Lower lobe of right lung (tissue), 2 donors: ENCODE results near the gene ADAMTS12. TPM values are rescaled to one million over a fixed set of nuclear protein-coding genes. Genes with fewer than 3 reads are reported as not detected.

Experiments used
- ATAC-seq, 2 donors: fragments of 200-7000 bp; cut with Tn5 transposase; one replicate each; pipeline ENCODE4 v1.9.1; 2020 to 2022; ENCODE audit warnings: mild to moderate bottlenecking in 2 of 2, moderate library complexity in 2 of 2
- DNase-seq: peaks from one replicate; pipeline ENCODE4 v3.0.0-alpha.2; 2020
- H3K27ac ChIP-seq: fragments of 200-600 bp; one replicate; pipeline ENCODE4 v1.8.0; 2022
- H3K27me3 ChIP-seq: fragments of 200-600 bp; one replicate; pipeline ENCODE4 v1.8.0; 2022; ENCODE audit warnings: low read depth
- H3K36me3 ChIP-seq: fragments of 200-600 bp; one replicate; pipeline ENCODE4 v1.8.0; 2022; ENCODE audit warnings: mild to moderate bottlenecking
- H3K4me1 ChIP-seq: fragments of 200-600 bp; one replicate; pipeline ENCODE4 v1.8.0; 2022
- H3K4me3 ChIP-seq: fragments of 200-600 bp; one replicate; pipeline ENCODE4 v1.8.0; 2022; ENCODE audit warnings: mild to moderate bottlenecking
- H3K9me3 ChIP-seq: fragments of 200-600 bp; one replicate; pipeline ENCODE4 v1.8.0; 2022
- CTCF ChIP-seq: fragments of 200-600 bp; IDR thresholded peaks from one replicate; pipeline ENCODE4 v1.8.0; 2022; ENCODE audit warnings: antibody characterized with exemption, mild to moderate bottlenecking
- intact Hi-C: fragments of 100-400 bp; cut with DNase I; formaldehyde crosslinking; loops from one replicate; pipeline ENCODE4 v1.11.0; 2022
- long read RNA-seq: library from polyadenylated mRNA; unstranded; transcript quantifications from one replicate; pipeline ENCODE4 v2.0.0, GENCODE V29; 2021
- total RNA-seq: library from RNA; stranded (reverse); fragmentation: NEBNext Ultra II Directional; extraction: Animal tissue kit (Norgen Biotek cat#: 25700); gene quantifications from one replicate; pipeline ENCODE4 v1.2.1, GENCODE V29; 2021
- donor health status: DM: no; HTN: yes; CAD: no; lungs with severe emphysema.

The ADAMTS12 gene
- 7.6 TPM for total RNA-seq
- long read RNA-seq, partial matches to known transcripts = 0 of 5 reads
- long read RNA-seq, other reads (novel, unspliced or antisense) = 4 of 5 reads

DNA sequence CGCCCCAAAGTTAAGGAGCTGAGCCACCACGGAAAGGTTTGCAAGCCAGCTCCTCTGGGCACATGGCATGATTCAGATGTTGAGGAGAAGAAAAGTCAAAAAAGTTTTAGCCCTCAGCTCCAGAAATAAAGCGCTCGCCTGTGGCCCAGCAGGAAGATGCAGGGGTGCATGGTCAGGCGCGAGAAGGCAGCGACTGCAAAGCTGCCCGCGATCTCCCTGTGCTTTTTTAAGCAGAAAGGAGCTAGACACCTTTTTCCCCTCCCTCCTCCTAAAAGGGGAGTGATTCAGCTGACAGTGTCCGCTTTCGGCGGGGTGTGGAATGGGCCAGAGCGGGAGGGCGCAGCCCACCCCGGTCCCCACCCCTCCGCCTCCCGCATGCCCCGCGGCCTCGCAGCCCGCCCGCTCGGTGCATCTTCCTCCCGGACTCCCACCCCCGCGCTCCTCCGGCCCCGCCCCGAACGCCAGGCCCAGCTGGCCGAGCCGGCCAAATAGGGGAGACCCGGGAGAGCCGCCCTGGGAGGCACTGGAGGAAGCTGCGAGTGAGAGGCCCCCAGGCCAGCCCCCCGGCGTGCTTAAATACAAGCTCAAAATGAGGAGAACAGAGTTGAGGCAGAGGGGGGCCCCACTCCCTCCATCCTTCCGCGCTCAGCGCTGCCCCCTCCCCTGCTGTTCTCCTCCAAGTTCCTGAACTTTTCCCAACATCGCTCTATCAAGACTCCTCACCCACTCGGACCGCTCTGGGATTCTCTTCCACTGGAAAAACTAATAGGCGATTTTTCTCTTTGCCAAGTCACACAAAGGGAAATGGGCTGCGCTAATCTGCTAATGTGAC lies at the start of gene ADAMTS12:
ADAMTS12 (minus strand) TSS at position 203 of the 832 bp plus-strand sequence; CDS start at position 69, 134 bp downstream.
- no peak for TF ChIP-seq CTCF
- DNase-seq = no peak
- Histone ChIP-seq H3K27ac (no peak within 1 kb of the TSS), H3K36me3 (no peaks in the 10 kb centered on the region), H3K9me3 (no peaks in the 10 kb centered on the region), H3K27me3 (peaks cover 22% of the 10 kb centered on the region), H3K4me1 (no peaks in the 10 kb centered on the region), H3K4me3 (peak within 1 kb of the TSS; percentile 52)
- intact Hi-C loops = no loop called here
- peak; percentile 55 to 62 for ATAC-seq

DNA sequence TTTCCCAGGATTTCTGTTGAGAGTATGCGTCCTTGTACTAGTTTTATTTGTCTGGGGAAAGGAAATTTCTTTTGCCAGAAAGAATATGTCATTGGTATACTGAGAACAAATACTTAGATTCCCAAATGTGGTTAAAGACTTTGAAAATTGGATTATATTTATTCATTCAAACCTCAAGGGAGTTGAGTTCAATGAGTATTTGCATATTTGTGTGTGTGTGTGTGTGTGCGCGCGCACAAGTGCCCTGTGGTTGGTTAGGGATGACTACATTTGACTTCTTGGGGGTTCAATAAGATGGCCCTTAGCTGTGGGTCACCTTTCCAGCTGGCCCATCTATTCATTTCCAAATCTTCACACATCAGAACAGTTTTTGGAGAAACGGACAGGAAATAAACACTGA lies 49.3 kb upstream of the ADAMTS12 start:
- no peak for TF ChIP-seq CTCF
- ATAC-seq = no peak
- no peak for DNase-seq
- H3K9me3 ChIP-seq = no peaks in the 10 kb centered on the region
- H3K4me3 ChIP-seq = no peak overlapping the region
- H3K36me3 ChIP-seq = no peaks in the 10 kb centered on the region
- H3K4me1 ChIP-seq = peaks cover 12% of the 10 kb centered on the region
- intact Hi-C loops = no loop called here
- H3K27me3 ChIP-seq = peaks cover 62% of the 10 kb centered on the region
- H3K27ac ChIP-seq = no peak overlapping the region

- DNase-seq = no peak
- peaks cover 69% of the 10 kb centered on the region for H3K27me3 ChIP-seq
- no peak for TF ChIP-seq CTCF
- intact Hi-C loops = no loop called here
- H3K4me3 ChIP-seq = no peak overlapping the region
- H3K36me3 ChIP-seq = no peaks in the 10 kb centered on the region
- peaks cover 16% of the 10 kb centered on the region for H3K4me1 ChIP-seq
- H3K27ac ChIP-seq = no peak overlapping the region
- no peaks in the 10 kb centered on the region for H3K9me3 ChIP-seq
- ATAC-seq = no peak
Measured at GRCh38 chr5:33939556-33940262, 47.9 kb upstream of the ADAMTS12 start.

DNA sequence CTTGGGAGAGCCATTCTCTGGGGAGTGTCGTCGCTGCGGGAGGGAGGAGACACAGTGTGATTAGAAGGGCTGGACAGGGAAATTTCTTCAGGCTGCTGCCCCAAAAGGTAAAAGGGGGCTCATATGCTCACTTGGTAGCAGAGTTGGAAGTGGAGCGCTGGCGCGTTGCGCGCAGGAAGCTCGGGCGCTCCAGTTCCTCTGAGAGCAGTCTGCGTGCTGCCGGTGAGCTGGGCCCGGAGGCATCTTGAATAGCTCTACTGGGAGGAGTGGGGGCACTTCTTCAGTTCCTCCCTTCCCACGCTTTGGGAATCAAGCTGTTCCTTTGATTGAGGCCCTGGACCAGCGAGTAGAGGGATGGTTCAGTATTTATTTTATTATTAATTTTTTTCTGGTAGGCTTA lies 47.1 kb upstream of the ADAMTS12 start:
- TF ChIP-seq CTCF = no peak
- peaks cover 16% of the 10 kb centered on the region for H3K4me1 ChIP-seq
- ATAC-seq = no peak
- H3K9me3 ChIP-seq = no peaks in the 10 kb centered on the region
- peaks cover 67% of the 10 kb centered on the region for H3K27me3 ChIP-seq
- H3K27ac ChIP-seq = no peak overlapping the region
- no peak overlapping the region for H3K4me3 ChIP-seq
- intact Hi-C loops = no loop called here
- no peaks in the 10 kb centered on the region for H3K36me3 ChIP-seq
- no peak for DNase-seq

DNA sequence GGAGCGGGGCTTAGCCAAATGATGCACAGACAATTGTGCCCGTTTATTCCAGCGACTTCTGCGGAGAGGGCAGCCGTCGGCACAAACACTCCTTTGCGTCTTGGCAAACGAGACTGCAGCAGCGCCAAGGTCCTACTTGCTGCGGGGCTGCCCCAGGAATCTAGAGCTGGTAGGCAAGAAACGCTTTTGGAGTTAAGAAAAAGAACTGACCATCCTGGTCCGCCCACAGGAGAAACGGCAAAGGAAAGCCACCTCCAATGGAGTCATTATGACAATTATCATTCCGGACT lies 46.7 kb upstream of the ADAMTS12 start:
- Histone ChIP-seq H3K27me3 (peaks cover 67% of the 10 kb centered on the region), H3K4me1 (peaks cover 16% of the 10 kb centered on the region), H3K27ac (no peak overlapping the region), H3K9me3 (no peaks in the 10 kb centered on the region), H3K36me3 (no peaks in the 10 kb centered on the region), H3K4me3 (no peak overlapping the region)
- no peak for DNase-seq
- intact Hi-C loops = no loop called here
- TF ChIP-seq CTCF = no peak
- no peak for ATAC-seq
